GM20431 (cell line): ENCODE measurements around the gene HMOX2.

ENCODE experiments used
- in situ Hi-C: fragments of 300-500 bp; cut with MseI, MboI; formaldehyde crosslinking; loops from one replicate; pipeline ENCODE4 v1.15.0; 2020; ENCODE audit warnings: low sequenced_read_pairs; ENCODE audit not compliant: unreplicated experiment

The HMOX2 gene

DNA sequence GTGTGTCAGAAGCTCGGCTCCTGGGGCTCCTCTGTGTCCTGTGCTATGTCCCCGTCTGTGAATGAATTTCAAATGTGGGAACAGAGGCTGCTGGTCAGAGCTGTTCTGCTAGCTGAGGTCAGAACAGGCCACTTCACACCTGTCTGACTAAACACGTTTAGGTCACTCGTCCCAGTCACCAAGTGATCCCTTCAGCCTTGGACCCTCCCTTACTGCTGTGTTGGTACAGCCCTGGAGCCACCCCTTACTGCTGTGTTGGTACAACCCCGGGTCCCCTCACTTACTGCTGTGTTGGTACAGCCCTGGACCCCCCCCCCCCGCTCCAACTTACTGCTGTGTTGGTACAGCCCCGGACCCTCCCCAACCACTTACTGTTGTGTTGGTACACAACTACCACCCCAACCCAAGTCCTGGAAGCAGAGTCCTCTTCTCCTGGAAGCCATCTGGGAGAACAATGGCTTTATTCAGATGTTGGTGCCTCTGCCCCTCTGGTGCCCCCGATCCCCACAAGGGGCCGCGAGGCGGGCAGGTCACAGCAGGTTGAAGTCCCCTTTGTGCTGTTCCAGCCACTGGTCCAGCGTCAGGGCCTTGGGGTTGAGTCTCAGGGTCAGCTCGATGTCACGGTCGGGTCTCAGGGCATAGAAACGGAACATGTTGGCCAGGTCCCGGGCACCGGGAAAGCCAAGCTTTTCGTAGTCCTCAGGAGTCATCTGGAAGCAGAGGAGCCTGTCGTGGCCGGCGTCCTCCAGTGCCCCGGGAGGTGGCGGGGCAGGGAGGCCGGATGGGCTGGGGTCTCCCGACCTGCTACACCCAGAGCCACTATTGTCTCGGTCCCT is 14.7 kb upstream of the HMOX2 start:
- in situ Hi-C loops, result no loop called here

GRCh38 chr16:4463522-4464163 is 12.6 kb upstream of the HMOX2 start:
- in situ Hi-C loops, result no loop called here

DNA sequence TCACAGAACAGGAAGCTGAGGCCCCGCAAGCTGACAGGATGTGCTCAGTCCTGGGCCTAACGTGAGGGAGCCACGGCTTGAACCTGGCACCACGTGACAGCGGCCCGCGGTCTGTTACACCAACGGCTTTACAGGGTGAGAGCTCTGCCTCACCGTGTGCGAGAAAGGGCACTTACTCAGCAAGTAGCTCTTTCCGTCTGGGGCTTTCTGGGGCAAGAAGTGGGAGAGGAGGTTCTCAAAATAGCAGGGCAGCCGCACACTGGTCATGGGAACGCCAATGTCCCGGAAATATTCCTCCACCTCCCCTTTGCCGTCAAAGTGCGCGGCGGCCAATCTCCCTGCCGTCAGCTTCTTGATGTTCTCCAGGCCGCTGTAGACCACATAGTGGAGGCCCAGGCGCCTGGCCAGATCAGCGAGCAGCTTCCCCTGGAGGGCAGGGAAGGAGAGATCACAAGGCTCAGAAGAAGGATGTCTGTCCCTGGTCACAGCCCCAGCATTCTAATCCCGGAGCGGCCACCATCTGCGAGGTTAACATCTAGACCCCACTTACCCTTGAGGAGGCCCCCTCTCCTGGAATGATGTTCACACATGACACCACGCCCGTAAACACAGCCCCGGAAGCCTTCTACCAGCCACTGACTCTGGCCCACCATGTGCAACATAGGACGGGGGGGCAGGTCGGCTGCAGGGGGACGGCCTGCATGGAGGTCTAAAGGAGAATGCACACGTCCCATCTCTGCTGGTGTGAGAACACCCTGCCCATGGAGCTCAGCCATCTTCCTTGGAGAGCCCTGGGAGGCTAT is 10.0 kb upstream of the HMOX2 start:
- in situ Hi-C loops, result no loop called here

DNA sequence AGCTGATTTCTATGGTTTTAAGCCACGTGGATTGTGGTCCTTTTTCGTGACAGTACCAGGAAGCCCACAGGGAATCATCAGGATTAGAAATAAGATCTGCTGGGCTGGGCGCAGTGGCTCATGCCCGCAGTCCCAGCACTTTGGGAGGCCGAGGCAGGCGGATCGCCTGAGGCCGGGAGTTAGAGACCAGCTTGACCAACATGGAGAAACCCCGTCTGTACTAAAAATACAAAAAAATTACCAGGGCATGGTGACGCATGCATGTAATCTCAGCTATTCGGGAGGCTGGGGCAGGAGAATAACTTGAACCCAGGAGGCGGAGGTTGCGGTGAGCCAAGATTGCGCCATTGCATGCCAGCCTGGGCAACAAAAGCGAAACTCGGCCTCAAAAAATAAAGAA is 8.3 kb upstream of the HMOX2 start:
- in situ Hi-C loops, result no loop called here

GRCh38 chr16:4468972-4469371 is 7.2 kb upstream of the HMOX2 start:
- in situ Hi-C loops, result no loop called here

GRCh38 chr16:4471869-4472268 is 4.3 kb upstream of the HMOX2 start:
- in situ Hi-C loops, result no loop called here

GRCh38 chr16:4472880-4473279 is 3.3 kb upstream of the HMOX2 start:
- in situ Hi-C loops, result no loop called here

GRCh38 chr16:4474192-4474961 is 1.8 kb upstream of the HMOX2 start, which contains the start of gene NMRAL1:
NMRAL1 (minus strand) TSS chr16:4474625; CDS start chr16:4474132, 493 bp downstream.
- in situ Hi-C loops, result no loop called here

DNA sequence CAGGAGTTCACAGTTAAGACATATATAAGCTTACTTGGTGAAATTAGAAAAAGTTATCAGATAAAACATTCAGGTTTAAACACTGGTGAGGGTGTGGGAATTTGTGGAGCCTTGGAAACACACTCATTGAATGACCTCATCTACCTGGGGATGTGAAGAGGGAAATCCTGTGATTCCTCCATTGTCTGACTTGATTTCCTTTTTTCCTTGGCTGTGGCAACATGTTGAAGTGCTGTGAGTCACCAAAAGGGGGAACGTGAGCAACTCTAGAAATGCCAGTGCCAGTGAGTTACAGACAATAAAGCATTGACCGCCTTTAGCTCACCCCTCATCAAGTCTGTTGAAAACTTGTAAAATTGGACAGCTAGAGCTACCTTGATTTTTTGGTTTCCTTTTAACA is 1.8 kb downstream of the HMOX2 start:
- in situ Hi-C loops, result no loop called here

DNA sequence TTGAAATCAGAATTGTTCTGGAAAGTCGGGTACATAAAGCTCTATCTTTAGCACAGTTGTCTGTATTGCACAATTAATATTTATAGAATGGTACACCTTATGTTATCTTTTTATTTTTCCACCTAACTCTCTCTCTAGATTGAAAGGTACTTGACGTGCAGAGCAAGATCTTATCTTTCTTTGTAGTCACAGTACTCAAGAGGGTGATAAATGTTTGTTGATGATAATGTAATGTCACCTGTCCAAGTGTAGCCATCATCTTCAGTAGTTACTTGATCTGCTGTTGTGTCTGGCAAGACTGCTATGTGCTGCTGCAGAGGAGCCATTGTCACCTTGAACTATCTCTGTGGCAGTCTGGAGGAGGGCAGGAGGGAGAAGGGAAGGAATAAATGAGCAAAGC is 5.3 kb downstream of the HMOX2 start:
- in situ Hi-C loops, result no loop called here

DNA sequence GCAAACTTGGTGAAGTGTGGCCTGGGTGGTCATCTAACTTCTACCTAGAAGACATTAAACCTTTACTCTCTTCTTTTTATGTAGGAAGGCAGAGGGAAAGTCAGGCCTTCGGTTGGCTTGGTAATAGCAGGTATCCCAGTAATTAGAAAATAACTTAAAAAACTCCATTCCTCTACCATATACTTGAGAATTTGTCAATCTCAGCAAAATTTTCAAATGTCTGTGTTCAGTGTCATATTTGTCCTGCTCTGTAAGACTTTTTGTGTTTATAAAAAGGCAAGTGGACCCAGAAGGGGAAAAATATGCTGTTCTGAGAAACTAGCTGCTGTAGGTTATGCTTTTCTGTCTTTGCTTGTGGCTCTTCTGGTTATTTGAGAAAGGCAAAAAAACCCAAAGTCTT is 5.8 kb downstream of the HMOX2 start:
- in situ Hi-C loops, result no loop called here

DNA sequence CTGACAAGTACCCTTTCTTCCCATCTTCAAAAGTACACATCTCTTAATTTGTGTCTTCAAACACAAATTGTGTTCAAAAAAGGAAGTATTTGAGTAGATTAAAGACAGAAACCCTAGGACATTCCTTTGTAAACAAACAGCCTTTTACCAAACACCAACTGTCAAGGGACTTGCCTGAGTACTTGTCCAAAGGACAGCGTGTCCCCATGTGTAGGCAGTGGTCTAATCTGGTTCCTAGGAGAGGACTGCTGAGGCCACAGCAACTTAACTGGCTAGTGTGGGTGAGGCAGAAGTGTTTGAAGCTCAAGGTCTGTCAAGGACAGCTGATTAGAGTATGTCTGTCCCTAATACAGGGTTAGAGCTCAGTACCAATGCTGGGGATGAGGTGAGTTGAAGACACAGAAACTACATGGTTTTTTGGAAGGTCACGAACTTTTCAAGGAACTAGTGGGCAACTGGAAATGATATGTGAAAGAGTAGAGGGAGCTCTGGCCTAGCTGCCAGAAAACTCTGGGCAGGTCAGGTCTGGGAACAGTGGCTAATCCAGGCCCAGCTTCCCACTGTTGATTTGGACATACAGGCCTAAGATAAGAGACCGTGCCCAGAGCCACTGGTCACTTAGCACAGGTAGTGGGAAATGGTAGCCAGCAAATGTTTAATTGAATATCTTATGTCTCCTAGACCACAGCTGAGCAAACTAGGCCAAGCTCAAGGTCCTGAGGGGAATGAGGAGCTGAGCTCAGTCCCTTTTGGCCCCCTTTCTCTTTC is 10.1 kb downstream of the HMOX2 start:
- in situ Hi-C loops, result no loop called here

GRCh38 chr16:4487955-4488498 is 11.8 kb downstream of the HMOX2 start:
- in situ Hi-C loops, result no loop called here

GRCh38 chr16:4488499-4488967 is 12.3 kb downstream of the HMOX2 start:
- in situ Hi-C loops, result no loop called here

GRCh38 chr16:4489030-4489429 is 12.8 kb downstream of the HMOX2 start:
- in situ Hi-C loops, result no loop called here

DNA sequence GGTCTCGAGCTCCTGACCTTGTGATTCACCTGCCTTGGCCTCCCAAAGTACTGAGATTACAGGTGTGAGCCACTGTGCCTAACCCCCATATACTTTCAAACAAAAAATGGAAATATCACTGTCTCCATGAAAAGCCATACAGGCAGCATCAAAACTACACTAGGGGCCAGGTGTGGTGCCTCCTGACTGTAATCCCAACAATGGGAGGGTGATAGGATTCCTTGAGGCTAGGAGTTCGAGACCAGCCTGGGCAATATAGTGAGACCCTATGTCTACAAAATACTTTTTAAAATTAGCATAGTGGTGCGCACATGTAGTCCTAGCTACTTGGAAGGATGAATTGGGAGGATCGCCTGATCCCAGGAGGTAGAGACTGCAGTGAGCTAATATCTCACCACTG is 15.7 kb downstream of the HMOX2 start:
- in situ Hi-C loops, result no loop called here

GRCh38 chr16:4494746-4495490 is 18.7 kb downstream of the HMOX2 start:
- in situ Hi-C loops, result no loop called here

DNA sequence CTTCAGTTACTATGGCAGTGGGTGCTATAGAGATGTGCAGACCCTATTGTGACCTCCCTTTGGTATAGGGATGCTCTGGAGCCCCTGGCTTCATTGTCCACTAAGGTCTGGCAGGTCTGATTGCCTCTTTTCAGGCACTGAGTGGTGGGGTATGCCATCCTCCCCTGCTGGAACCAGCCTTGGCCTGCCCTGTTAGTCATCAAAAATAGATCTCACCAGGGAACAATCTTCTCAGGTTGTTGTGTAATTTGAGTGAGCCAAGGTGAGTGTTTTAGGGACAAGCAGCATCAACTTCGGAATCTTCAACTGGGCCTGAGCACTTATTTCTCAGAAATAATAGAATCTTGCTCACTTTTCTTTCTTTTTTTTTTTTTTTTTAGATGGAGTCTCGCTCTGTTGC is 19.6 kb downstream of the HMOX2 start:
- in situ Hi-C loops, result no loop called here
